SU-DHL-6 (cell line): ENCODE results near the gene PDGFC.

Source experiments
- H2AFZ ChIP-seq: fragments of 200-600 bp; sonication (generic); 2 replicates; pipeline ENCODE4 v1.6.1; 2014; ENCODE audit warnings: low read depth, mild to moderate bottlenecking, moderate library complexity, mixed read lengths, antibody characterized with exemption, low read length; ENCODE audit not compliant: severe bottlenecking
- H3F3A ChIP-seq: fragments of 200-600 bp; shearing (Covaris generic); 2 replicates; pipeline ENCODE4 v1.6.0; 2016; ENCODE audit warnings: antibody characterized with exemption, mild to moderate bottlenecking; ENCODE audit not compliant: insufficient read depth
- H3K27ac ChIP-seq: fragments of 200-600 bp; sonication (generic); 2 replicates; pipeline ENCODE4 v1.5.1; 2016; ENCODE audit warnings: low read depth, mild to moderate bottlenecking, low read length, moderate library complexity, mixed read lengths
- H3K27me3 ChIP-seq: fragments of 200-600 bp; sonication (generic), shearing (Covaris generic); 2 replicates; pipeline ENCODE4 v1.6.0; 2014; ENCODE audit warnings: mild to moderate bottlenecking, low read length
- H3K36me3 ChIP-seq: fragments of 200-600 bp; sonication (generic); 2 replicates; pipeline ENCODE4 v1.6.1; 2014; ENCODE audit warnings: mild to moderate bottlenecking, low read length, mixed read lengths
- H3K4me2 ChIP-seq: fragments of 300-600, 200-600 bp; shearing (Covaris generic), sonication (generic); 2 replicates; pipeline ENCODE4 v1.6.0; 2014; ENCODE audit warnings: low read length, low read depth, mild to moderate bottlenecking; ENCODE audit not compliant: poor library complexity, severe bottlenecking
- H3K4me3 ChIP-seq: fragments of 200-600 bp; sonication (generic); 2 replicates; pipeline ENCODE4 v1.5.1; 2014; ENCODE audit warnings: antibody characterized with exemption, low read length, mild to moderate bottlenecking, mixed read lengths; ENCODE audit not compliant: insufficient read depth, poor library complexity, severe bottlenecking
- H3K79me2 ChIP-seq: fragments of 200-600 bp; sonication (generic); 2 replicates; pipeline ENCODE4 v1.6.1; 2014; ENCODE audit warnings: mild to moderate bottlenecking, low read length, moderate library complexity; ENCODE audit not compliant: insufficient read depth
- H3K9ac ChIP-seq: fragments of 200-600 bp; sonication (generic); 2 replicates; pipeline ENCODE4 v1.7.0; 2014; ENCODE audit warnings: mild to moderate bottlenecking, low read length
- H3K9me2 ChIP-seq: fragments of 200-600 bp; sonication (generic); replicated peaks from 2 replicates; pipeline ENCODE4 v1.6.1; 2014; ENCODE audit warnings: low read length; ENCODE audit not compliant: insufficient read depth
- H3K9me3 ChIP-seq: fragments of 200-600 bp; sonication (generic); 2 replicates; pipeline ENCODE4 v1.6.1; 2014; ENCODE audit warnings: low read length, mixed read lengths; ENCODE audit not compliant: insufficient read depth
- H4K20me1 ChIP-seq: fragments of 200-600 bp; sonication (generic); 2 replicates; pipeline ENCODE4 v1.6.1; 2014; ENCODE audit warnings: low read depth, mild to moderate bottlenecking, antibody characterized with exemption, low read length, moderate library complexity, mixed read lengths
- EZH2phosphoT487 ChIP-seq: fragments of 200-600 bp; sonication (generic), shearing (Covaris generic); conservative IDR thresholded peaks from 2 replicates; pipeline ENCODE4 v1.6.1; 2018; ENCODE audit warnings: mild to moderate bottlenecking, antibody characterized with exemption, low read length, moderate library complexity, mixed read lengths
- TF ChIP-seq, protein P1 (sequence below): fragments of 200-600 bp; sonication (generic); IDR thresholded peaks from one replicate; pipeline ENCODE4 v1.5.1; 2017; ENCODE audit warnings: antibody characterized with exemption, mild to moderate bottlenecking, low read length, moderate library complexity; ENCODE audit not compliant: insufficient read depth, poor library complexity, severe bottlenecking

PDGFC gene

DNA sequence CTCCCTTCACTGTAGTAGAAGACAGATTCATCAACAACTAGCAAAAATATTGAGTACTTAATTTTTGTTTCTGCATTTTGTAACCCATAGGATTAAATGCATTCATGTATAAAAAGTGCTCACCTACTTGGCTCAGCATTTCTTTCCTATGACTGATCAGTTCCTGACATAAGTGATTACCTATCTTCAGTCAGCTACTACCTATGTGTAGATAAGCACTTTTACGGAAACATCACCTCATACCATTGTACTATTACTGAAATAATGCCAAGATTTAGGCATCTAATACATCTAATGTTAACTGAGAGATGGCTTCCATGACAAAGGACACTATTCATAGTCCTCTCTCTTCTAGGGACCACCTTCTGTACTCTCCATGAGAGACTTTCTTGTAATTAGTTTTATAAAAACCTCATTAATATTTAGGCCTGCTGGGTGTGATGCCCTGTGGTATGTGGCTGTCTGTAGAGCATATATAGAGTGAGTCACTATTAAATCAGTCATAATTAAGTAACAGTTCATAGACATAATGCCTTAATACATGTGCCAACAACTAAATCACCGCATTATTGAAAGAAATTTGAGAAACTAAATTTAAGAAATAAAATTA is 147.0 kb downstream of the PDGFC start:
- TF ChIP-seq EZH2phosphoT487, result no peak
- TF ChIP-seq, protein P1, sequence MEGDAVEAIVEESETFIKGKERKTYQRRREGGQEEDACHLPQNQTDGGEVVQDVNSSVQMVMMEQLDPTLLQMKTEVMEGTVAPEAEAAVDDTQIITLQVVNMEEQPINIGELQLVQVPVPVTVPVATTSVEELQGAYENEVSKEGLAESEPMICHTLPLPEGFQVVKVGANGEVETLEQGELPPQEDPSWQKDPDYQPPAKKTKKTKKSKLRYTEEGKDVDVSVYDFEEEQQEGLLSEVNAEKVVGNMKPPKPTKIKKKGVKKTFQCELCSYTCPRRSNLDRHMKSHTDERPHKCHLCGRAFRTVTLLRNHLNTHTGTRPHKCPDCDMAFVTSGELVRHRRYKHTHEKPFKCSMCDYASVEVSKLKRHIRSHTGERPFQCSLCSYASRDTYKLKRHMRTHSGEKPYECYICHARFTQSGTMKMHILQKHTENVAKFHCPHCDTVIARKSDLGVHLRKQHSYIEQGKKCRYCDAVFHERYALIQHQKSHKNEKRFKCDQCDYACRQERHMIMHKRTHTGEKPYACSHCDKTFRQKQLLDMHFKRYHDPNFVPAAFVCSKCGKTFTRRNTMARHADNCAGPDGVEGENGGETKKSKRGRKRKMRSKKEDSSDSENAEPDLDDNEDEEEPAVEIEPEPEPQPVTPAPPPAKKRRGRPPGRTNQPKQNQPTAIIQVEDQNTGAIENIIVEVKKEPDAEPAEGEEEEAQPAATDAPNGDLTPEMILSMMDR, result no peak
- H3K79me2 ChIP-seq, result no peaks in the 10 kb centered on the region
- no peaks in the 10 kb centered on the region for H3F3A ChIP-seq
- no peak overlapping the region for H3K4me2 ChIP-seq
- H3K4me3 ChIP-seq, result no peak overlapping the region
- H3K9me3 ChIP-seq, result no peaks in the 10 kb centered on the region
- H3K27ac ChIP-seq, result no peak overlapping the region
- no peaks in the 10 kb centered on the region for H3K9me2 ChIP-seq
- H3K9ac ChIP-seq, result no peak overlapping the region
- H3K36me3 ChIP-seq, result no peaks in the 10 kb centered on the region
- no peaks in the 10 kb centered on the region for H4K20me1 ChIP-seq
- H2AFZ ChIP-seq, result no peak overlapping the region
- H3K27me3 ChIP-seq, result no peaks in the 10 kb centered on the region

DNA sequence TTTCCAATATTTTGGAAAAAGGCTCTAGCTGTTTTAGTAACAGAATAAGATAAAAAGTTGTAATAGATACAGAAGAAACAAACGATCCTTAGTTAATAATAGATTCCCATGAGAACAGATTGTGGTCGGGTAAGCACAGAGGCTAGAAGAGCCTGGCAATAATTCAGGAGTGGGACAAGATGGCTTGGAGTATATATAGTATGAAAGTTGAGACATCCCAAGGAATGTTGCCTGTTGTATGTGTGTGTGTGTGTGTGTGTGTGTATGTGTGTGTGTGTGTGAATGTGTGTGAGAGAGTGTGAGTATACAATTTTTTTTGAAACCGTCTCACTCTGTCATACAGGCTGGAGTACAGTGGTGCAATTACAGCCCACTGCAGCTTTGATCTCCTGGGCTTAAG is 150.7 kb downstream of the PDGFC start:
- Histone ChIP-seq H3K36me3 (no peaks in the 10 kb centered on the region), H3K9me2 (no peaks in the 10 kb centered on the region), H3K27ac (no peak overlapping the region), H3K27me3 (no peaks in the 10 kb centered on the region), H4K20me1 (no peaks in the 10 kb centered on the region), H3K4me2 (no peak overlapping the region), H3K9ac (no peak overlapping the region), H3K79me2 (no peaks in the 10 kb centered on the region), H3F3A (no peaks in the 10 kb centered on the region), H3K9me3 (no peaks in the 10 kb centered on the region), H3K4me3 (no peak overlapping the region), H2AFZ (no peak overlapping the region)
- TF ChIP-seq, protein P1, result no peak
- no peak for TF ChIP-seq EZH2phosphoT487

DNA sequence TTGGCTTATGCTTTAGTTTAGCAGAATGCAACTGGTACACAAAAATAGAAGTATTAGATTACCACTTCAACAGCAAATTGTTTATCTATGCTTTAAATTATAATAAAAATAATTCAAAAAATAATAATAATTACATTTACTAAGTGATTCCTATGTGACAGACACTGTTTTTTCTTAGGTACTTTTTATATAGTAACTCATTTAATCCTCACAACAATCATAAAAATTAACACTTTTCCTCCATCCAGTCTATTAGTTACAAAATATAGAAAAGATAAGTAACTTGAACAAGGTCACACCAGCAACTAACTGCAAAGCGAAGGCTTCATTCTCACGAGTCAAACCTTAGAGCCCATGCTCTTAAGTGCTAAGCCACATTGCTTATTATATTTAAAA is 155.2 kb downstream of the PDGFC start:
- Histone ChIP-seq H3K27ac (no peak overlapping the region), H2AFZ (no peak overlapping the region), H3K9me2 (0 out of 2 replicates have a peak, but pooled peaks cover 2% of the 10 kb centered on the region), H3K79me2 (no peaks in the 10 kb centered on the region), H3K36me3 (no peaks in the 10 kb centered on the region), H3K9me3 (no peaks in the 10 kb centered on the region), H3K27me3 (no peaks in the 10 kb centered on the region), H4K20me1 (no peaks in the 10 kb centered on the region), H3F3A (no peaks in the 10 kb centered on the region), H3K9ac (no peak overlapping the region), H3K4me2 (no peak overlapping the region), H3K4me3 (no peak overlapping the region)
- TF ChIP-seq, protein P1, result no peak
- TF ChIP-seq EZH2phosphoT487, result no peak
